Head of caudate nucleus (tissue), 42 donors: ENCODE measurements around the gene CDH4.
"Not testable (repeated sequence)": the region's sequence is repeated elsewhere in the genome, so short reads cannot be mapped to it uniquely, and the experiment has no call there.

Experiments
- DNase-seq, 42 donors: peaks; one replicate each; pipeline versions ENCODE4 v3.0.0 to v3.0.0-alpha.2; 2020 to 2021; ENCODE audit warnings: mixed read lengths in 7 of 42
- intact Hi-C: fragments of 100-400 bp; cut with DNase I; formaldehyde crosslinking; loops from one replicate; pipeline ENCODE4 v1.15.0; 2022

CDH4 gene

DNA sequence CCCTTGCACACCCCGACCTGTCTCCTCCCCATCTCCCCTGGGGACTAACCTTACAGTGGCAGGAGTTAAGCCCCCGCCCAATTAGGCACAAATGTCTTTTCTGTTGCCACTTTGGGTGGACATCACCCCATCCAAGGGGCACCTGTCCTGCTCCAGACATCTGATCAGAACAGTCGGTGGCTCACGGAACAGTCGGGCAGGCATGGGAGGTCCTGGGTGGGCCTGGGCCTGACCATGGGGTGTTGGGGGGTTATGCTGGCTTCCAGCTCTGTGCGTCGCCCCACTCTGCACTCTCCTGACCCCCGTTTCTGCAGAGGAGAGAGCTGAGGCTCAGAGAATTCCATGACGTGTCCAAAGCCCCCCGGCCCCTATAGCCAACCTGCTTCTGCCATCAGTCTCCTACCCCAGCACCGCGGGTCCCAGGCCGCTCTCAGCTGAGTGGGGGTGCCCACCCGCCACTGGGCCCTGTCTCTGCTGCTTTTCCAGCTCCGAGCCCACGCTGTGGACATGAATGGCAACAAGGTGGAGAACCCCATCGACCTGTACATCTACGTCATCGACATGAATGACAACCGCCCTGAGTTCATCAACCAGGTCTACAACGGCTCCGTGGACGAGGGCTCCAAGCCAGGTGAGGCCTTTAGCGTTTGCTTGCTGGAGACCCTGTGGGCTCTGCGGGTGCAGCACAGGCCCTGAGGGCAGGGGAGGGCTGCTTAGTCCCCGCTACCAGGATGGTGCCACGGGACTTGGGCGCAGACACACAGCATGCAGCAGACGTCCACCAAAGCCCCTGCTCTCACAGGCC lies 600.4 kb downstream of the CDH4 start:
- no peak for DNase-seq
- intact Hi-C loops, result no loop called here

GRCh38 chr20:61853073-61854005 lies 601.3 kb downstream of the CDH4 start:
- intact Hi-C loops, result no loop called here
- no peak for DNase-seq

- DNase-seq, intact Hi-C loops: not testable (repeated sequence)
These were observed 602.5 kb downstream of the CDH4 start for GRCh38 chr20:61854538-61854937.

DNA sequence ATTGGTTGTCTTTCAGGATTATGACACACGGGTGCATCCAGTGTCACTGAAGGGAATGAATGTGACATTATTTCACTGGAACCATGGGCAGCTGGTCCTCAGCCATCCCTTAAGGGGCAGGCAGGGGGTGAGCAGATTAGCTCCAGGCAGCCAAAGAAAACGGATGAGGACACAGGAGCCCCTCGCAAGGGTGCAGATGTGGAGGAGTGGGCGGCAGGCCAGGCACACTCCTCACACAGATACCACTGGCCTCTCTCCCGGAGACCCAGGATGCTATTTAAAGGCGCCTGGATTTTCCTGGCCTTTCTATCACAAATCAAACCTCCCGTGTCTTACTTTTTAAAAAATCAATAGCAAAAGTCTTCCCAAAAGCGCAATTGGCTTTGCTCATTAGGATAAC lies 603.2 kb downstream of the CDH4 start:
- intact Hi-C loops, result no loop called here
- DNase-seq, result no peak

- intact Hi-C loops, result no loop called here
- no peak for DNase-seq
These were observed 604.8 kb downstream of the CDH4 start for GRCh38 chr20:61856626-61857413.

DNA sequence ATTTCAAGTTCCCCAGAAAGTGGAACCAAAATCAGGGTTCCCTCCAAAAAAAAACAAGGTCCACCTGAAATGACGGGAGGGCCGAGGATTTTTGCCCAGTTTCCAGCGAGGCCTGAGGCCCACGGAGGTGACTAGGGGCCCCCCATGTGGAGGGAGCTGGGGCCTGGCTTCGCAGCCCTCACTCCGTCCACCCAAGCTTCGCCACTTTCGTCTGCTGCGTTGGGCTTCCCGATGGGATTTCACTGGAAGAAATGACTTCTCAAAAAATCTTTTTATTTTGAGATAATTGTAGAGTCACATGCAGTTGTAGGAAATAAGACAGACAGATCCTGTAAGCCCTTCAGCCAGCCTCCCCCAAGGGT lies 605.3 kb downstream of the CDH4 start:
- DNase-seq, result no peak
- intact Hi-C loops, result no loop called here

- no peak for DNase-seq
- intact Hi-C loops, result no loop called here
These were observed 605.8 kb downstream of the CDH4 start for GRCh38 chr20:61857884-61858283.

DNA sequence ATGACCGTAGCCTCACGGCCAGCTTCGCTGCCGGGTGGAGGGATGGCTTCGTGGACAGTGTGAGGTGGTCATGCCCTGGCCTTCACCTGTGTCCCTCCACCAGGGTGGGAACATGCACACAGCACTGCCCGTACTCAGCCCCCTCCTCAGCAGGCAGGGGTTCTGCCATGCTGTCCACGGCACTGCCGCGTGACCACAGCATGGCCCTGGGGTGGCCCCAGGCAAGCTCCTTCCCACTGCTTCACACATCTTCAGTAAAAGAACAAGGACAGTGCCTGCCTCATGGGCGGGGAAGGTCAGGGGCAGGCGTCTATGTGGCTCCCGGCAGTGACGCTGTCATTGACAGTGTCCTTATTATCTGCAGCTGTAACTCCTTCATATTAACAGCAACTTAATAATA lies 607.7 kb downstream of the CDH4 start:
- intact Hi-C loops, result no loop called here
- DNase-seq, result no peak

GRCh38 chr20:61860260-61860987 lies 608.4 kb downstream of the CDH4 start:
- intact Hi-C loops, result no loop called here

DNA sequence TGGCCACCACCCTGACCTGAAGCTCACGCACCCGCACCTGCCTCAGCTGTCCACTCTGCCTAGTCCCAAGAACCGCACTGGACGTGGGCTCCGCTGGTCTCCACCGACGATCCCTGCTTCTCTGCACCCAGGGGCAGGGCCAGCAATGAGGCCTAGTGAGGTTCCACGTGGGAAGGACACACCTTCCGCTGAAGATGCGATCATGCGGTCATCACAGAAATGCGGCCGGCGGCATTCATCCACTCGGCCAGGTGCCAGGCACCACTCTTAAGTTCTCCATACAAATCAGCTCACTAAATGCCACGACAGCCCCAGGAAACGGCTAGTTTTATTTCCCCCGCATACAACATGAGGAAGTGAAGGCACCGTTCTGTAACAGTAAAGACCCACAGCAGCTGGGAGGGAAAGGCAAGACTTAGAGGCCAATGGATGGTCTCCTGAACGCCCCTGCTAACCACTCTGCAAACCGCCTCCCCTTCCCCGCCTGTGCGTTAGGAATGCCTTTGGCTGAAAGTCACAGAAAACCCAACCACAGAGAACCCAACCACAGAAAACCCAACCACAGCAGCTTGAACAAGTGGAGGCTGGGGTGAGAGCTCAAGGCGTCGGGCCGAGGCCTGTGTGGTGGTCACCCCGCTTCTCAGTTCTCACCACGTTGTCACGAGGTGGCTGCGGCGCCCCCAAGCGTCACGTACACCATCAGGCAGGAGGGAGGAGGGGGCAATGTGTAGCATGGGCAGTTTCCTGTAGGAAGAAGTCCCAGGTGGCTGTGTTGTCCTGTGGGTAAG lies 609.2 kb downstream of the CDH4 start:
- intact Hi-C loops, result no loop called here
- DNase-seq, result no peak

More at GRCh38 chr20:61860260-61860987, 608.4 kb downstream of the CDH4 start:
- DNase-seq, result no peak

DNA sequence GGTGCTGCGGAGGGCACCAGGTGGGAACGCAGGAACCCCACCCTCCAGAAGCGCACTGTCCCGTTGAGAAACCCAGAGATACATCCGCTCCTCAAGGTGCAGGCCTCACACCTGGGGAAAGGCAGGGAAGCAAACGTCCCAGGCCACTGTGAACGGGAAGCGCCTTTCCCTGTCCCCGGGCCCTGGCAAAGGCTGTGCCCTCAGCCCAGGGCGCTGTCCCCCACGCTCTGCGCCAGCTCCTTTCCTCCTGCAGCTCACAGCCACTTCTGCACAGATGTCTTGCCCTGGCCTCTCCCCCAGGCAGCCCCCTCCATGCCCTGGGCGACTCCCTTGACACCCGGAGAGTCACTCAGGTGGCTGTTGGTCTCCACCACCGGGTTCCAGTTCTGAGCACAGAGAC lies 609.8 kb downstream of the CDH4 start:
- DNase-seq, result no peak
- intact Hi-C loops, result no loop called here

GRCh38 chr20:61862881-61863280 lies 610.8 kb downstream of the CDH4 start:
- no peak for DNase-seq
- intact Hi-C loops, result no loop called here

DNA sequence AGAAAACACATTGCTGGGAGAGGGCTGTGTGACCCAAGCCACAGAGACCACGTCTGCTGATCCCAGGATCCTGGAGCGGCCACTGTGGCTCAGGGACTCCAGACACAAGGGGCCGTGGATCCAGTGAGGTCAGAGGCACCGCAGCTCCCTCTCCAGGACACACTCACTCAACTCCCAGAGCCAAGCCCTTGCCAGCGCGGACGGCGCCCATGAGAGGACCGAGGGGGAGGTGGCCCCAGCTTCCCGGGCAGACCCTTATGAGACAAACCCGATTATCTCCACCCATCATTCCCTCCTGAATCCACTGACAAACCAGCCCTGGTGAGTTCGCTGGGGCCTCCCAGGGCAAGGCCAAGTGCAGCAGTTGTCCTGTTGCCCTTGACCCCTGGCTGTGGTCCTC lies 612.4 kb downstream of the CDH4 start:
- intact Hi-C loops, result no loop called here

DNA sequence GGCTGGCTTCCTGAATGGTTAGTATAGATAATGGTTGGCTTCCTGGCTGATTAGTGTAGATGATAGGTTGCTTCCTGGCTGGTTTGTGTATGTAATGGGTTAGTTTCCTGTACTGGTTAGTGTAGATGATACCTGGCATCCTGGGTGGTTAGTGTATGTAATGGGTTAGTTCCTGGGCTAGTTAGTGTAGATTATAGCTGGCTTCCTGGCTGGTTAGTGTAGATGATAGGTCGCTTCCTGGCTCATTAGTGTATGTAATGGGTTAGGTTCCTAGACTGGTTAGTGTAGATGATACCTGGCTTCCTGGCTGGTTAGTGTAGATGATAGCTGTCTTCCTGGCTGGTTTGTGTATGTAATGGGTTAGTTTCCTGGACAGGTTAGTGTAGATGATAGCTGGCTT lies 613.3 kb downstream of the CDH4 start:
- intact Hi-C loops, result no loop called here
- DNase-seq, result no peak

More for the DNA sequence above, 612.4 kb downstream of the CDH4 start:
- DNase-seq, result peak in 2 of 42 donors; percentile 34 to 47

DNA sequence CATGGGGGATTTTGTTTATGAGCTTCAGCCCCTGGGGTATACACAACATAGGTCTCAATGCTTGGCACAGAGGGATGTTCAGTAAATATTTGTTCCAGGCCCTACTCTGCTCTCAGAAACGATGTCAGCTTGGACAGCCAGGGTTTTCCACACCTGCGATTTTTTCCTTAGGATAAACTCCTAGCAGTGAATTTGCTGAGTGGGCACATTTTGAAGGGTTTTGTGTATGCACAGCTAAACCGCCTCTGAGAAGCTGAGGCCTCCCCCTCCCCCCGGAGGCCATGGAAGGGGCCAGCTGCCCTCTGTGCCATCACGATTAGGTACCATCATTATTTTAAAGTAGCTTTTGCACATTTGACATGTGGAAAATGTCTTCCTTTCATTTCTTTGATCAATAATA lies 614.1 kb downstream of the CDH4 start:
- intact Hi-C loops, result no loop called here
- no peak for DNase-seq

- intact Hi-C loops, result no loop called here
These were observed 615.9 kb downstream of the CDH4 start for GRCh38 chr20:61868006-61868405.

DNA sequence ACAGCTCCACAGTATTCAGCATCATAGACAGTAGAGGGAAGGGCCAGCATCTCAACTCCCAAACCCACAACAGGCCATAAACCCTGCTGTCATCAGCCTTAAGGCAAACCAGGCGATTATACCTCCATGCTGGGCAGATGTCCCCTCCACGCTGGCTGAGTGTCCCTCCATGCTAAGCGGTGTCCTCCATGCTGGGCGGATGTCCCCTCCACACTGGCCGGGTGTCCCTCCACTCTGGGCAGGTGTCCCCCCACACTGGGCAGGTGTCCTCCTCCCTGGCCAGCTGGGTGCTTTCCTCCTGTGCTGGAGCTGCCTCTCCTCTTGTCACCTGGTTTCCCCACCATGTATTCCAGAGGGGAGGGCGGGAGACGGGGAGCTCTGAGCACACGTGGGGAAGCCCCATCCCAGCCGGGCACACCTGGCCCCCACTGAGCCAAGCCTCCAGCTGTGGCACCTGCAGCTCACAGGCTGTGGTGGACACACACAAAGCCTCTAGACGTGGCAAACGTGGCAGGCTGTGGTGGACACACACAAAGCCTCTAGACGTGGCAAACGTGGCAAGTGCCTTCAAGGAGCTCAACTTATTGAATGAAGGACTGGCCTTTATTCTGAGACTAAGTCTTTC lies 616.5 kb downstream of the CDH4 start:
- intact Hi-C loops, result no loop called here
- DNase-seq, result no peak

More at GRCh38 chr20:61868006-61868405, 615.9 kb downstream of the CDH4 start:
- no peak for DNase-seq
